Measurements from ENCODE around the gene CFAP74. TPM values are rescaled to one million over a fixed set of nuclear protein-coding genes. Genes with fewer than 3 reads are reported as not detected.

Gene CFAP74
- total RNA-seq, 1 donor from 2014 or later: under 0.01 TPM

DNA sequence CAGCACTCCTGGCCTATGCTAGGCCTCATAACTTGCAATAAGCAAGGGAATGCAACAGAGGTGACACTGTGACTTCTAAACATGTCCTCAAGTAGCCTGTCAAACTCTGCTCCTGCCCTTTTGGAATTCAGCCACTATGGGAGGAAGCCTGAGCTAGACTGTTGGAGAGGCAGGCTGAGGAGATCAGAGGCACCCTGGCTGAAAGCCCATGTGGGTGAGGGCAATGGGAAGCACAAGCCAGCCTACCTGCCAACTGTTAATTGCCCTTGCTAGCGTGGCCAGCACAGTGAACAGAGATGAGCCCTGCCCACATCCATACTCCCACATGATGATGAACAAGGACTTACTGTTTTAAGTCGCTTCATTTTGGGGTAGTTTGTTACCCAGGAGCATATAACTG lies 130.4 kb downstream of the CFAP74 start:
- peak overlapping the region; percentile 6 for H3K27ac ChIP-seq (ENCODE audit: low read depth, low read length)
- no peaks in the 10 kb centered on the region for H3K27me3 ChIP-seq (ENCODE audit: control insufficient read depth in 3 of 3, insufficient read depth in 3 of 3, low read length in 3 of 3)
- peaks cover 36 to 53% (median 39%) of the 10 kb centered on the region in 3 donors for H3K4me1 ChIP-seq (ENCODE audit: control insufficient read depth in 3 of 3, insufficient read depth in 3 of 3, low read length in 3 of 3)
- H3K9ac ChIP-seq (ENCODE audit: low read depth in 1 of 3, low read length in 3 of 3): no peak overlapping the region
- H3K9me3 ChIP-seq (ENCODE audit: control insufficient read depth in 3 of 3, low read length in 3 of 3): no peaks in the 10 kb centered on the region
- H3K36me3 ChIP-seq (ENCODE audit: control insufficient read depth in 3 of 3, insufficient read depth in 3 of 3, low read length in 3 of 3): peaks cover 3 to 14% (median 7%) of the 10 kb centered on the region in 3 donors
- H3K4me3 ChIP-seq (ENCODE audit: low read length in 3 of 3): peak overlapping the region in 2 of 3 donors; percentile 17 to 19

DNA sequence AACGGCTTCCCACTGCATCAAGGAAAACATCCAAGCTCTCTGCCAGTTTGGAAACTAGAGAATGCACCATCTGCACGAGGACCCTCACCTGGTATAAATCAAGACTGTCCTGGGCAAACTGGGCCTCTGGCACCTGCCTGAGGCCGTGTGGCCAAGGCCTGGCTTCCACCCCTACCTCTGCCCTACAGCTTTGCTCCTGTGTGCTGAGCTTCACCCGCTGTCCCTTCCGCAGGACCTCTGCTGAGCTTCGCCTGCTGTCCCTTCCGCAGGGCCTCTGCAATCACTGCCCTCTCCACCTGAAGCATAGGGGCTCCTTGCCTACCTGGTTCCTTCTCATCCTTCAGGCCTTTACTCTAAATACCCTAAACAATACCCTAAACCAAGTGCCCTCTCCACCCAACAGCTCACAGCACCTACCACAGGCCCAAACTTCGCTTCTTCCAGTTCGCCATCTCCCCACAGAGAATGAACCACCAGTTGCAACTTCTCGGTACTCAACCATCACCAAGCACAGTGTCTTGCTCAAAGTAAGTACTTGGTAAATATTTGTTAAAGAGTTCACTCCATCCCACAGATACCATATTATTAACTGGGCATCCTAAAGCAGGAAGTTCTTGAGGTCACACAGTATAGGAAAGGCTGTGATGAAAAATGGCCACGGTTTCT lies 131.1 kb downstream of the CFAP74 start:
- Histone ChIP-seq H3K27ac (ENCODE audit: low read depth, low read length) (no peak overlapping the region), H3K9me3 (ENCODE audit: control insufficient read depth in 3 of 3, low read length in 3 of 3) (no peaks in the 10 kb centered on the region), H3K36me3 (ENCODE audit: control insufficient read depth in 3 of 3, insufficient read depth in 3 of 3, low read length in 3 of 3) (peaks cover 3 to 14% (median 7%) of the 10 kb centered on the region in 3 donors), H3K9ac (ENCODE audit: low read depth in 1 of 3, low read length in 3 of 3) (no peak overlapping the region), H3K4me1 (ENCODE audit: control insufficient read depth in 3 of 3, insufficient read depth in 3 of 3, low read length in 3 of 3) (peaks cover 31 to 46% (median 39%) of the 10 kb centered on the region in 3 donors), H3K27me3 (ENCODE audit: control insufficient read depth in 3 of 3, insufficient read depth in 3 of 3, low read length in 3 of 3) (no peaks in the 10 kb centered on the region), H3K4me3 (ENCODE audit: low read length in 3 of 3) (no peak overlapping the region)

Other genes starting within 250 kb of the CFAP74 start
- gene NADK, start 225.3 kb downstream of the CFAP74 start, total RNA-seq: 11.5 TPM
- 61.6 TPM for gene GNB1, start 112.7 kb downstream of the CFAP74 start, total RNA-seq
- gene CALML6, start 88.5 kb downstream of the CFAP74 start, total RNA-seq: 191 TPM
- 21.9 TPM for gene TMEM52, start 84.5 kb downstream of the CFAP74 start, total RNA-seq
- under 0.01 TPM for gene GABRD, start 15.6 kb upstream of the CFAP74 start, total RNA-seq
- gene PRKCZ, start 46.6 kb upstream of the CFAP74 start, total RNA-seq: 4.2 TPM
- 13.0 TPM for gene FAAP20, start 191.0 kb upstream of the CFAP74 start, total RNA-seq
- gene SKI, start 224.5 kb upstream of the CFAP74 start, total RNA-seq: 19.3 TPM